Endodermal cell (in vitro differentiated cells): ENCODE data around the gene PPP2R2B. TPM values are rescaled to one million over a fixed set of nuclear protein-coding genes. Genes with fewer than 3 reads are reported as not detected.

Experiments used
- DNase-seq: peaks from one replicate; pipeline ENCODE4 v3.0.0-alpha.2; 2017
- H3K27ac ChIP-seq: 2 replicates; pipeline ENCODE4 v1.5.1; 2013; ENCODE audit warnings: mild to moderate bottlenecking, low read depth, low read length, moderate library complexity
- H3K27me3 ChIP-seq: 2 replicates; pipeline ENCODE4 v1.6.1; 2013; ENCODE audit warnings: mild to moderate bottlenecking, low read length, moderate library complexity; ENCODE audit not compliant: insufficient read depth, control insufficient read depth, poor library complexity, severe bottlenecking
- H3K36me3 ChIP-seq: 2 replicates; pipeline ENCODE4 v1.7.0; 2013; ENCODE audit warnings: mild to moderate bottlenecking, low read length, moderate library complexity; ENCODE audit not compliant: control insufficient read depth, insufficient read depth
- H3K4me1 ChIP-seq: one replicate; pipeline ENCODE4 v1.7.0; 2013; ENCODE audit warnings: low read length; ENCODE audit not compliant: control insufficient read depth, insufficient read depth
- H3K4me3 ChIP-seq: 2 replicates; pipeline ENCODE4 v1.5.1; 2013; ENCODE audit warnings: mild to moderate bottlenecking, low read length, moderate library complexity
- H3K9ac ChIP-seq: 2 replicates; pipeline ENCODE4 v1.6.1; 2013; ENCODE audit warnings: mild to moderate bottlenecking, low read length, moderate library complexity; ENCODE audit not compliant: poor library complexity, severe bottlenecking; ENCODE audit errors: extremely low read depth
- H3K9me3 ChIP-seq: 2 replicates; pipeline ENCODE4 v1.6.1; 2013; ENCODE audit warnings: mild to moderate bottlenecking, low read length, moderate library complexity; ENCODE audit not compliant: control insufficient read depth
- H3K27ac Mint-ChIP-seq: 2 replicates; pipeline ENCODE4 v1.8.0; 2020; ENCODE audit warnings: mixed read lengths
- H3K27me3 Mint-ChIP-seq: 2 replicates; pipeline ENCODE4 v1.8.0; 2021; ENCODE audit warnings: mild to moderate bottlenecking, mixed read lengths; ENCODE audit not compliant: insufficient read depth
- H3K36me3 Mint-ChIP-seq: 2 replicates; pipeline ENCODE4 v1.8.0; 2020; ENCODE audit warnings: low read depth, mixed read lengths
- H3K4me1 Mint-ChIP-seq: 2 replicates; pipeline ENCODE4 v1.8.0; 2020; ENCODE audit warnings: mixed read lengths
- H3K4me3 Mint-ChIP-seq: 2 replicates; pipeline ENCODE4 v1.8.0; 2020; ENCODE audit warnings: mild to moderate bottlenecking, moderate library complexity, mixed read lengths
- H3K9me3 Mint-ChIP-seq: 2 replicates; pipeline ENCODE4 v1.8.0; 2020; ENCODE audit warnings: mild to moderate bottlenecking, mixed read lengths
- WGBS, 2 experiments: methylation state at CpG; one replicate each; pipeline versions ENCODE4 v1.1.5 to v1.1.7; 2013; ENCODE audit warnings: missing lambda C conversion rate in 2 of 2, mixed read lengths in 1 of 2; ENCODE audit not compliant: insufficient coverage in 1 of 2, insufficient read length in 1 of 2; 5-methylcytosine and 5-hydroxymethylcytosine counted together
- total RNA-seq, 2 donors: library from RNA; stranded (reverse); fragmentation: NEBNext Ultra II Directional in 1 of 2; extraction: Animal tissue kit (Norgen Biotek cat#: 25700) in 1 of 2; gene quantifications; 2 replicates in 1 of 2; 3 replicates in 1 of 2; pipeline ENCODE4 v1.2.1, GENCODE V29; 2021
- TF ChIP-seq, protein P1 (sequence below): fragments of 200-600 bp; sonication (generic); conservative IDR thresholded peaks from 2 replicates; pipeline ENCODE4 v1.5.0; 2021; ENCODE audit warnings: antibody characterized with exemption, mild to moderate bottlenecking

PPP2R2B gene
- total RNA-seq, 2 donors from 2014 or later = 3.3 to 8.0 TPM

DNA sequence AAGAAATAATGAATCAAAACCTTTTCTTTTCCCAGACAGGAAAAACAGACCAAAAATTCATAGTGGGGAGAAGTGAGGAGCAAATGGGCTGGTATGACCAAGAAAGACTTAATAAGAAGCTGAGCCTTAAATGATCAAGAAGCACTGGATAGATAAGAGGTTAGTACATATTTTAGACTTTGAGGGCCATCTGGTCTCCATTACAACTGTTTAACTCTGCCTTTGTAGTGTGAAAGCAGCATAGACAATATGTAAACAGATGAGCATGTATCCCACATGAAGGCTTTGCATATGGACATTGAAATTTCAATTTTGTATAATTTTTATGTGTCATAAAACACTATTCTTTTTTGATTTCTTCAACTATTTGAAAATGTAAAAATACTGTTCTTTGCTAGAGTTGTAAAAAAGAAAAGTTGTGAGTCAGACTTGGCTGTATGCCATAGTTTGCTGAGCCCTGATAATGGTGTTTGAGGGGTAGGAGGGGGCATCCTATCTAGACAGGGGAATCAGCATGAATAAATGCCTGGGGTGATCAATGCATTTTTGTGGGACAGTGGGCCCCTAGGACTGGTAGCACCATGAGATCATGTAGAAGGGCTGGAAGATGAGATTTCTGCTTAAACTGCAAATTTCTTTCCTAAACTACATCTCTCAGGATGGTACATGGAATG, 270.8 kb downstream of the PPP2R2B start:
- no peak overlapping the region for H3K27ac ChIP-seq
- TF ChIP-seq, protein P1, sequence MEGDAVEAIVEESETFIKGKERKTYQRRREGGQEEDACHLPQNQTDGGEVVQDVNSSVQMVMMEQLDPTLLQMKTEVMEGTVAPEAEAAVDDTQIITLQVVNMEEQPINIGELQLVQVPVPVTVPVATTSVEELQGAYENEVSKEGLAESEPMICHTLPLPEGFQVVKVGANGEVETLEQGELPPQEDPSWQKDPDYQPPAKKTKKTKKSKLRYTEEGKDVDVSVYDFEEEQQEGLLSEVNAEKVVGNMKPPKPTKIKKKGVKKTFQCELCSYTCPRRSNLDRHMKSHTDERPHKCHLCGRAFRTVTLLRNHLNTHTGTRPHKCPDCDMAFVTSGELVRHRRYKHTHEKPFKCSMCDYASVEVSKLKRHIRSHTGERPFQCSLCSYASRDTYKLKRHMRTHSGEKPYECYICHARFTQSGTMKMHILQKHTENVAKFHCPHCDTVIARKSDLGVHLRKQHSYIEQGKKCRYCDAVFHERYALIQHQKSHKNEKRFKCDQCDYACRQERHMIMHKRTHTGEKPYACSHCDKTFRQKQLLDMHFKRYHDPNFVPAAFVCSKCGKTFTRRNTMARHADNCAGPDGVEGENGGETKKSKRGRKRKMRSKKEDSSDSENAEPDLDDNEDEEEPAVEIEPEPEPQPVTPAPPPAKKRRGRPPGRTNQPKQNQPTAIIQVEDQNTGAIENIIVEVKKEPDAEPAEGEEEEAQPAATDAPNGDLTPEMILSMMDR = no peak
- Mint-ChIP-seq H3K4me3 (no peak overlapping the region), H3K4me1 (peaks cover 3% of the 10 kb centered on the region), H3K27me3 (no peaks in the 10 kb centered on the region), H3K36me3 (peaks cover 5% of the 10 kb centered on the region), H3K27ac (no peak overlapping the region), H3K9me3 (peaks cover 9% of the 10 kb centered on the region)
- no peaks in the 10 kb centered on the region for H3K9me3 ChIP-seq
- no peaks in the 10 kb centered on the region for H3K27me3 ChIP-seq
- no peak for DNase-seq
- no peaks in the 10 kb centered on the region for H3K36me3 ChIP-seq
- H3K4me3 ChIP-seq = no peak overlapping the region
- no peaks in the 10 kb centered on the region for H3K4me1 ChIP-seq
- no peak overlapping the region for H3K9ac ChIP-seq

DNA sequence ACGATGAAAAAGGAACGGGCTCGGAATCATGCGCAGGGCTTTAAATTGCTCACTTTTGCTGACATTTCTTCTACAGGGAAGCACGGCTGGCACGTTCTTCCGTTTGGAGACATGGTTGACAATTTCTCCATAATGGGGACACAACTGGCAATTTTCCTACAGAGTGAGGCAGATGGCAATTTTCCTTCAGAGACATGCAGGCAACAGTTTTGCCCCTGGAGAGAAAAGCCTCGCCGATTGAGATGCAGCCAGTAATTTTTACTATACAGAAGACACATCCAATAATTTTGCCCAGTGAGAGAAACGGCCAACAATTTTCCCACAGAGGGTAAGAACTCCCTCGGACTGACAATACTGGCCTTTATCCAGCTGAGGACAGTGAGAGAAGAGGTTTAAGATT, 271.7 kb downstream of the PPP2R2B start:
- no peak overlapping the region for H3K9ac ChIP-seq
- H3K4me3 Mint-ChIP-seq = no peak overlapping the region
- peaks cover 5% of the 10 kb centered on the region for H3K36me3 Mint-ChIP-seq
- H3K4me3 ChIP-seq = no peak overlapping the region
- H3K36me3 ChIP-seq = no peaks in the 10 kb centered on the region
- WGBS, 2 experiments = 89 to 95% methylated on average over 8 to 11 of the region's 11 CpGs
- H3K4me1 Mint-ChIP-seq = peaks cover 3% of the 10 kb centered on the region
- H3K27ac ChIP-seq = no peak overlapping the region
- H3K27me3 ChIP-seq = no peaks in the 10 kb centered on the region
- H3K27me3 Mint-ChIP-seq = no peaks in the 10 kb centered on the region
- peaks cover 9% of the 10 kb centered on the region for H3K9me3 Mint-ChIP-seq
- TF ChIP-seq, protein P1 = no peak
- H3K27ac Mint-ChIP-seq = no peak overlapping the region
- no peak for DNase-seq
- no peaks in the 10 kb centered on the region for H3K9me3 ChIP-seq
- H3K4me1 ChIP-seq = no peaks in the 10 kb centered on the region

DNA sequence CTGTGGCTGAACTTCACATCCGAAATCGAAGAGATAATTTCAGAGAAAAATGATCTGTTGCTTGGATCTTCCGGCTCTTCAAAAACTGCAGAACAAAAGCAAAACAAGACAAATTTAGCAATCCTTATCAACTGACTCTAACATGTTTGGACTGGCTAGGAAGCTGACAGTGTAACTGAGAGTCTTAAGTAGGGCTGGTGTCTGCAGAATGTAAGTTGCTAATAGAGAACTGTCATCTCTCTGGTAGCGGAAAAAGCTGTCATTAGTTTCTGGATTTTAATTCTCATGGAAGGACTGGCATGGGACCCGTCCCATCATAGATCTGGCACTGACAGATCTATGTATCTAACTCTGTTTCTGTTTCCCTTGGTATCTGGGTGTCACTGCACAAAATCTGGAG, 278.2 kb downstream of the PPP2R2B start:
- no peaks in the 10 kb centered on the region for H3K9me3 Mint-ChIP-seq
- no peaks in the 10 kb centered on the region for H3K36me3 ChIP-seq
- no peak overlapping the region for H3K4me3 Mint-ChIP-seq
- no peak overlapping the region for H3K27ac Mint-ChIP-seq
- H3K4me3 ChIP-seq = no peak overlapping the region
- H3K27me3 Mint-ChIP-seq = no peaks in the 10 kb centered on the region
- no peaks in the 10 kb centered on the region for H3K36me3 Mint-ChIP-seq
- no peak overlapping the region for H3K9ac ChIP-seq
- TF ChIP-seq, protein P1 = no peak
- DNase-seq = no peak
- H3K4me1 ChIP-seq = no peaks in the 10 kb centered on the region
- H3K27ac ChIP-seq = no peak overlapping the region
- WGBS, 2 experiments = 93 to 95% methylated on average over 3 to 5 of the region's 5 CpGs
- peaks cover 6% of the 10 kb centered on the region for H3K27me3 ChIP-seq
- no peaks in the 10 kb centered on the region for H3K4me1 Mint-ChIP-seq
- H3K9me3 ChIP-seq = no peaks in the 10 kb centered on the region
